Natural killer cell (primary cell): ENCODE data around the gene TES. TPM values are rescaled to one million over a fixed set of nuclear protein-coding genes. Genes with fewer than 3 reads are reported as not detected.

Experiments used
- ATAC-seq, 3 donors: fragments of 150-1000 bp in 2 of 3; fragments of 200-7000 bp in 1 of 3; cut with Tn5 transposase; 1 replicate in 1 of 3; 2 replicates in 2 of 3; pipeline ENCODE4 v1.10.0; 2021; ENCODE audit warnings: mild to moderate bottlenecking in 2 of 3, moderate library complexity in 2 of 3
- DNase-seq, 2 donors: peaks; one replicate each; pipeline versions ENCODE4 v3.0.0 to v3.0.0-alpha.2; 2013 to 2021; ENCODE audit warnings: mixed read lengths in 1 of 2
- H3K27ac ChIP-seq: one replicate; pipeline ENCODE4 v1.5.1; 2013; ENCODE audit warnings: mild to moderate bottlenecking, low read length
- H3K27me3 ChIP-seq: one replicate; pipeline ENCODE4 v1.6.1; 2013; ENCODE audit warnings: low read length; ENCODE audit not compliant: control insufficient read depth, insufficient read depth
- H3K36me3 ChIP-seq: one replicate; pipeline ENCODE4 v1.6.1; 2013; ENCODE audit warnings: low read length; ENCODE audit not compliant: control insufficient read depth, insufficient read depth
- H3K4me1 ChIP-seq: one replicate; pipeline ENCODE4 v1.6.1; 2013; ENCODE audit warnings: low read length; ENCODE audit not compliant: control insufficient read depth, insufficient read depth
- H3K4me3 ChIP-seq: one replicate; pipeline ENCODE4 v1.5.1; 2013; ENCODE audit warnings: low read length
- H3K9me3 ChIP-seq: one replicate; pipeline ENCODE4 v1.6.1; 2013; ENCODE audit warnings: low read length; ENCODE audit not compliant: control insufficient read depth, insufficient read depth
- H3K27ac Mint-ChIP-seq, 2 donors: one replicate each; pipeline ENCODE4 v1.8.0; 2022; ENCODE audit warnings: mild to moderate bottlenecking in 2 of 2, mixed read lengths in 2 of 2, moderate library complexity in 1 of 2
- H3K27me3 Mint-ChIP-seq, 2 donors: one replicate each; pipeline ENCODE4 v1.8.0; 2022; ENCODE audit warnings: low read depth in 2 of 2, mixed read lengths in 2 of 2
- H3K36me3 Mint-ChIP-seq: one replicate; pipeline ENCODE4 v1.8.0; 2022; ENCODE audit warnings: mixed read lengths
- H3K4me1 Mint-ChIP-seq, 2 donors: one replicate each; pipeline ENCODE4 v1.8.0; 2022; ENCODE audit warnings: mixed read lengths in 2 of 2
- H3K4me3 Mint-ChIP-seq: one replicate; pipeline ENCODE4 v1.8.0; 2022; ENCODE audit warnings: mild to moderate bottlenecking, moderate library complexity, mixed read lengths
- H3K9me3 Mint-ChIP-seq, 2 donors: one replicate each; pipeline ENCODE4 v1.8.0; 2022; ENCODE audit warnings: mixed read lengths in 2 of 2
- CTCF ChIP-seq: fragments of 200-600 bp; IDR thresholded peaks from one replicate; pipeline ENCODE4 v1.8.0; 2022; ENCODE audit warnings: antibody characterized with exemption
- WGBS: methylation state at CpG from one replicate; pipeline ENCODE4 v1.1.7; 2013; ENCODE audit warnings: missing lambda C conversion rate; ENCODE audit not compliant: insufficient coverage; 5-methylcytosine and 5-hydroxymethylcytosine counted together
- intact Hi-C: fragments of 100-400 bp; cut with micrococcal nuclease; formaldehyde crosslinking; loops from one replicate; pipeline ENCODE4 v1.14.2; 2022
- total RNA-seq, 4 donors: library from RNA; stranded (reverse); fragments of 120-200 nt in 1 of 4; gene quantifications; one replicate each; pipeline versions ENCODE4 v1.2.3 to v1.2.4, GENCODE V29; 2013 to 2022

The TES gene
- total RNA-seq, 3 donors from 2014 or later (not counting 1 experiment from before 2014, with no cell fraction given) = 220 to 269 (median 227) TPM

DNA sequence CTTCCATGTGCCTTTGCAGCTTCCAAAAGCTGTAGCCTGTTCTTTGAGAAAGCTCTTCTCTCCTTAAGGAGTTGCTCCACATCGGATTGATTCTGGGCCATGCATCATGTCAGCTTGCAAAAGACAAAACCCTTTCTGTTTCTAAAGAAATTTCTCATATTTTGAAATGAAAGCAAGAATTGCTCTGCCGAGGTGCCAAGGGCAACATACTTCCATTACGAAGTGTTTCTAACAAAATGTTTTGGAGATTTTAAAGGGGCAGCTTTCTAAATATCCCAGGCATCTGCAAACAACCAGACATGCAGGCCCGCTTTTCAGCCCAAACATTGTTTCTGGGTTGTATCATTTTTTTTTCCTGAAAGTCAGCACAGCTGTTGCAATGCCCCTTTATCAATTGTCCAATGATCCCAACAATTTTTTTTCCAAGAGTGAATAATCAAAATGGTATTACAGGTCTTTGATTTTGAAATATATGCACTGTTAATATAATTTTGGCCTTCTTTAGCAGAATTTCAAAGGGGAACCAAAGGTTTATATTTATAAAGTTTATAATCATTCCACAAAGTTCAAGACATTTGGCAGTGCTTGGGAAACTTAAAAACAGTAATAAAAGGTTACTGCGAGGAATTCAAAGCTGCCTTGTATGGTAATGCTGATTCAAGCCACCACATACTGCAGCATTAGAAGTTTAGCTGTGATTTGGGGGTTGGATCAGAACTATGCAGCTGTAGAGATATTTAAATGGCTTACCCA, 61.0 kb downstream of the TES start:
- ATAC-seq (no peak), DNase-seq (no peak)
- intact Hi-C loops = no loop called here
- 92% methylated on average over 5 of the region's 5 CpGs for WGBS
- Mint-ChIP-seq H3K27me3 (peaks cover 29 to 31% of the 10 kb centered on the region in 2 donors), H3K4me1 (no peaks in the 10 kb centered on the region), H3K4me3 (no peak overlapping the region), H3K9me3 (no peaks in the 10 kb centered on the region), H3K27ac (no peak overlapping the region), H3K36me3 (no peaks in the 10 kb centered on the region)
- no peaks in the 10 kb centered on the region for H3K9me3 ChIP-seq
- H3K4me1 ChIP-seq = no peaks in the 10 kb centered on the region
- H3K4me3 ChIP-seq = no peak overlapping the region
- peaks cover 2% of the 10 kb centered on the region for H3K27me3 ChIP-seq
- no peaks in the 10 kb centered on the region for H3K36me3 ChIP-seq
- no peak for TF ChIP-seq CTCF
- H3K27ac ChIP-seq = no peak overlapping the region

- H3K9me3 ChIP-seq = no peaks in the 10 kb centered on the region
- no peaks in the 10 kb centered on the region for H3K36me3 ChIP-seq
- peaks cover 2% of the 10 kb centered on the region for H3K27me3 ChIP-seq
- no peaks in the 10 kb centered on the region for H3K4me1 ChIP-seq
- no peak for DNase-seq
- H3K27ac ChIP-seq = no peak overlapping the region
- Mint-ChIP-seq H3K36me3 (no peaks in the 10 kb centered on the region), H3K27me3 (peaks cover 29 to 40% of the 10 kb centered on the region in 2 donors), H3K4me3 (no peak overlapping the region), H3K9me3 (no peaks in the 10 kb centered on the region), H3K4me1 (no peaks in the 10 kb centered on the region), H3K27ac (no peak overlapping the region)
- ATAC-seq = no peak
- H3K4me3 ChIP-seq = no peak overlapping the region
- intact Hi-C loops = no loop called here
- TF ChIP-seq CTCF = no peak
- 91% methylated on average over 2 of the region's 4 CpGs for WGBS
These were observed 61.9 kb downstream of the TES start for GRCh38 chr7:116271963-116272886.

- DNase-seq (no peak), ATAC-seq (no peak)
- Mint-ChIP-seq H3K4me1 (no peaks in the 10 kb centered on the region), H3K36me3 (no peaks in the 10 kb centered on the region), H3K27ac (no peak overlapping the region), H3K27me3 (peaks cover 28 to 36% of the 10 kb centered on the region in 2 donors), H3K9me3 (no peaks in the 10 kb centered on the region), H3K4me3 (no peak overlapping the region)
- no peaks in the 10 kb centered on the region for H3K9me3 ChIP-seq
- no peak for TF ChIP-seq CTCF
- peaks cover 2% of the 10 kb centered on the region for H3K27me3 ChIP-seq
- no peak overlapping the region for H3K4me3 ChIP-seq
- intact Hi-C loops = no loop called here
- H3K36me3 ChIP-seq = no peaks in the 10 kb centered on the region
- WGBS = 0% methylated on average over 1 of the region's 4 CpGs
- H3K4me1 ChIP-seq = no peaks in the 10 kb centered on the region
- H3K27ac ChIP-seq = no peak overlapping the region
These were observed 63.1 kb downstream of the TES start for GRCh38 chr7:116273283-116273917.
